Glutamatergic neuron (in vitro differentiated cells): ENCODE measurements around the gene APOL4. TPM values are rescaled to one million over a fixed set of nuclear protein-coding genes. Genes with fewer than 3 reads are reported as not detected.
"Not testable (repeated sequence)": the region's sequence is repeated elsewhere in the genome, so short reads cannot be mapped to it uniquely, and the experiment has no call there.

ENCODE experiments used
- DNase-seq: peaks from one replicate; pipeline ENCODE4 v3.0.0; 2022
- H3K27ac Mint-ChIP-seq: one replicate; pipeline ENCODE4 v1.8.0; 2020; ENCODE audit warnings: mild to moderate bottlenecking, mixed read lengths, inconsistent platforms; ENCODE audit not compliant: unreplicated experiment
- H3K27me3 Mint-ChIP-seq: one replicate; pipeline ENCODE4 v1.8.0; 2020; ENCODE audit warnings: mild to moderate bottlenecking, moderate library complexity, mixed read lengths, inconsistent platforms; ENCODE audit not compliant: unreplicated experiment
- H3K36me3 Mint-ChIP-seq: one replicate; pipeline ENCODE4 v1.8.0; 2020; ENCODE audit warnings: mild to moderate bottlenecking, mixed read lengths, inconsistent platforms; ENCODE audit not compliant: unreplicated experiment
- H3K4me1 Mint-ChIP-seq: one replicate; pipeline ENCODE4 v1.8.0; 2020; ENCODE audit warnings: mild to moderate bottlenecking, low read depth, mixed read lengths, inconsistent platforms; ENCODE audit not compliant: unreplicated experiment
- H3K4me3 Mint-ChIP-seq: one replicate; pipeline ENCODE4 v1.8.0; 2020; ENCODE audit warnings: mild to moderate bottlenecking, mixed read lengths, inconsistent platforms; ENCODE audit not compliant: unreplicated experiment
- H3K9me3 Mint-ChIP-seq: one replicate; pipeline ENCODE4 v1.8.0; 2020; ENCODE audit warnings: mild to moderate bottlenecking, moderate library complexity, mixed read lengths, inconsistent platforms; ENCODE audit not compliant: unreplicated experiment
- CTCF ChIP-seq: fragments of 200-600 bp; sonication (generic); IDR thresholded peaks from one replicate; pipeline ENCODE4 v1.5.0; 2021; ENCODE audit not compliant: partially characterized antibody, unreplicated experiment
- total RNA-seq: library from RNA; stranded (reverse); fragmentation: NEBNext Ultra II Directional; extraction: Animal tissue kit (Norgen Biotek cat#: 25700); gene quantifications from one replicate; pipeline ENCODE4 v1.2.1, GENCODE V29; 2021; ENCODE audit not compliant: unreplicated experiment

The APOL4 gene
- total RNA-seq, 1 donor from 2014 or later: not detected

GRCh38 chr22:36235585-36235984, 34.0 kb upstream of the APOL4 start:
- TF ChIP-seq CTCF: no peak
- H3K27ac Mint-ChIP-seq: no peak overlapping the region
- no peak for DNase-seq
- H3K9me3 Mint-ChIP-seq: no peaks in the 10 kb centered on the region
- no peak overlapping the region for H3K4me3 Mint-ChIP-seq
- H3K36me3 Mint-ChIP-seq: peaks cover 9% of the 10 kb centered on the region
- peaks cover 4% of the 10 kb centered on the region for H3K4me1 Mint-ChIP-seq
- H3K27me3 Mint-ChIP-seq: no peaks in the 10 kb centered on the region

GRCh38 chr22:36234919-36235318, 33.3 kb upstream of the APOL4 start:
- H3K9me3 Mint-ChIP-seq: no peaks in the 10 kb centered on the region
- peaks cover 4% of the 10 kb centered on the region for H3K4me1 Mint-ChIP-seq
- DNase-seq: no peak
- no peaks in the 10 kb centered on the region for H3K27me3 Mint-ChIP-seq
- no peak for TF ChIP-seq CTCF
- H3K4me3 Mint-ChIP-seq: no peak overlapping the region
- peaks cover 9% of the 10 kb centered on the region for H3K36me3 Mint-ChIP-seq
- no peak overlapping the region for H3K27ac Mint-ChIP-seq

- Mint-ChIP-seq H3K4me1 (peaks cover 2% of the 10 kb centered on the region), H3K36me3 (peaks cover 9% of the 10 kb centered on the region), H3K27me3 (no peaks in the 10 kb centered on the region), H3K4me3 (no peak overlapping the region), H3K9me3 (no peaks in the 10 kb centered on the region), H3K27ac (no peak overlapping the region)
- TF ChIP-seq CTCF: no peak
- DNase-seq: no peak
These were observed 32.6 kb upstream of the APOL4 start for GRCh38 chr22:36234213-36234612.

GRCh38 chr22:36233796-36234195, 32.2 kb upstream of the APOL4 start:
- no peak overlapping the region for H3K27ac Mint-ChIP-seq
- no peaks in the 10 kb centered on the region for H3K4me1 Mint-ChIP-seq
- no peak for TF ChIP-seq CTCF
- no peak for DNase-seq
- H3K36me3 Mint-ChIP-seq: peaks cover 9% of the 10 kb centered on the region
- H3K9me3 Mint-ChIP-seq: no peaks in the 10 kb centered on the region
- no peaks in the 10 kb centered on the region for H3K27me3 Mint-ChIP-seq
- no peak overlapping the region for H3K4me3 Mint-ChIP-seq

- Mint-ChIP-seq H3K4me3 (no peak overlapping the region), H3K27ac (no peak overlapping the region), H3K27me3 (no peaks in the 10 kb centered on the region), H3K36me3 (peaks cover 9% of the 10 kb centered on the region), H3K4me1 (no peaks in the 10 kb centered on the region), H3K9me3 (no peaks in the 10 kb centered on the region)
- DNase-seq: no peak
- TF ChIP-seq CTCF: no peak
These were observed 31.2 kb upstream of the APOL4 start for GRCh38 chr22:36232715-36233401.

GRCh38 chr22:36231051-36231450, 29.4 kb upstream of the APOL4 start:
- H3K27me3 Mint-ChIP-seq, DNase-seq, H3K4me1 Mint-ChIP-seq, H3K27ac Mint-ChIP-seq, H3K36me3 Mint-ChIP-seq, H3K9me3 Mint-ChIP-seq, H3K4me3 Mint-ChIP-seq: not testable (repeated sequence)

GRCh38 chr22:36229649-36230048, 28.0 kb upstream of the APOL4 start:
- DNase-seq, H3K4me3 Mint-ChIP-seq, H3K27me3 Mint-ChIP-seq, H3K27ac Mint-ChIP-seq, H3K36me3 Mint-ChIP-seq, H3K9me3 Mint-ChIP-seq, H3K4me1 Mint-ChIP-seq: not testable (repeated sequence)
